ENCODE data around the gene KLHL18. TPM values are rescaled to one million over a fixed set of nuclear protein-coding genes. Genes with fewer than 3 reads are reported as not detected.
A peak's percentile ranks its signal among the peaks of the same experiment; 100 is the strongest.

KLHL18 gene
- total RNA-seq, 1 donor from 2014 or later, result 36.6 TPM

DNA sequence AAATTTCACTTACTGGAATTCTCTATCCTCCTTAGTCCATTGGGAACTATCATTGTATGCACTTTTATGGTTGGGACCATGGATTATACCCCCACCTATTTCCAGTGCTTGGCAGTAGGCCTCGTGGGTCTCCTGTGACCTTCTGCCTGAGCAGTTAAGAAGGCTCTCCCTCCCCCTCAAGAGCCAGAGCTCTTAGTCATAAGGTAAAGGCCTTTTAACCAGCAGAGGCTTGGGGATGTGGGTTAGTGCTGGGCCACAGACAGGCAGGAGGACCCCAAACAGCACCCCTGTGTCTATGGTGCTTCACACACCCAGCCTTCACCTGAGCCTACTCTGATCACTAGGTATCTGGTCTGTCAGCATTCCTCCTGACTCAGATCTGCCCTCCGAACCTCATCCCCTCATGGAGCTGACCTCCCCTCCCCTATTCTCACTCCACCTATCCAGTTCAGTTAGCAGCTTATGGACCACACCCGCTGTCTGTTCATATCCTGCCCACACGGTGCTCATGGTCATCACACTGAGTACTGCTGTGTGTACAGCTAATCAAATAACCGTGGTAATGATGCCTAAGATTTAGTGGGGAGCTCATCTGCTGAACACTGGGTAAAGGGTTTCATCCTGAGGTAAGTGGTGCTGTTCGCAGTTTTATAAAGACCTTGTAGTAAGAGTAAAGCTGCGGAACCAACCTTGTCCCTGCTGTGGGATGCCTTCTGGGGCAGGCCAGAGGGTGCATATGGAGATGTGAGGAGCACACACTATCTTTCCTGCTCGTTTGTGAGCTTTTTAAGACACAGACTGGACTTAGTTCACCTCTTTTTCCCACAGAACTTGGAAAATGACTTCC, 40.9 kb downstream of the KLHL18 start:
- ATAC-seq (ENCODE audit: low read depth), result no peak
- no peak for DNase-seq
- Mint-ChIP-seq H3K36me3 (ENCODE audit: low read depth) (peaks cover 75% of the 10 kb centered on the region), H3K9me3 (no peaks in the 10 kb centered on the region), H3K4me1 (no peaks in the 10 kb centered on the region), H3K27me3 (no peaks in the 10 kb centered on the region), H3K4me3 (no peak overlapping the region), H3K27ac (peak overlapping the region; percentile 36)
- ChIA-PET POLR2A (no interaction called here), CTCF (interaction anchor here (0.6 to 1.8 kb wide), 16 partner anchors 9 to 618 kb away, joined by 3 to 26 read pairs (median 3); partner anchors contain the start of gene SETD2)
- TF ChIP-seq, protein P1, sequence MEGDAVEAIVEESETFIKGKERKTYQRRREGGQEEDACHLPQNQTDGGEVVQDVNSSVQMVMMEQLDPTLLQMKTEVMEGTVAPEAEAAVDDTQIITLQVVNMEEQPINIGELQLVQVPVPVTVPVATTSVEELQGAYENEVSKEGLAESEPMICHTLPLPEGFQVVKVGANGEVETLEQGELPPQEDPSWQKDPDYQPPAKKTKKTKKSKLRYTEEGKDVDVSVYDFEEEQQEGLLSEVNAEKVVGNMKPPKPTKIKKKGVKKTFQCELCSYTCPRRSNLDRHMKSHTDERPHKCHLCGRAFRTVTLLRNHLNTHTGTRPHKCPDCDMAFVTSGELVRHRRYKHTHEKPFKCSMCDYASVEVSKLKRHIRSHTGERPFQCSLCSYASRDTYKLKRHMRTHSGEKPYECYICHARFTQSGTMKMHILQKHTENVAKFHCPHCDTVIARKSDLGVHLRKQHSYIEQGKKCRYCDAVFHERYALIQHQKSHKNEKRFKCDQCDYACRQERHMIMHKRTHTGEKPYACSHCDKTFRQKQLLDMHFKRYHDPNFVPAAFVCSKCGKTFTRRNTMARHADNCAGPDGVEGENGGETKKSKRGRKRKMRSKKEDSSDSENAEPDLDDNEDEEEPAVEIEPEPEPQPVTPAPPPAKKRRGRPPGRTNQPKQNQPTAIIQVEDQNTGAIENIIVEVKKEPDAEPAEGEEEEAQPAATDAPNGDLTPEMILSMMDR (IDR thresholded peaks at IDR 0.05), result no peak
- intact Hi-C loops (cut with micrococcal nuclease), result loop anchor here (1.0 to 10.0 kb wide), 9 partner anchors 41 to 618 kb away; partner anchors contain the start of genes KIF9, KLHL18 and SETD2

DNA sequence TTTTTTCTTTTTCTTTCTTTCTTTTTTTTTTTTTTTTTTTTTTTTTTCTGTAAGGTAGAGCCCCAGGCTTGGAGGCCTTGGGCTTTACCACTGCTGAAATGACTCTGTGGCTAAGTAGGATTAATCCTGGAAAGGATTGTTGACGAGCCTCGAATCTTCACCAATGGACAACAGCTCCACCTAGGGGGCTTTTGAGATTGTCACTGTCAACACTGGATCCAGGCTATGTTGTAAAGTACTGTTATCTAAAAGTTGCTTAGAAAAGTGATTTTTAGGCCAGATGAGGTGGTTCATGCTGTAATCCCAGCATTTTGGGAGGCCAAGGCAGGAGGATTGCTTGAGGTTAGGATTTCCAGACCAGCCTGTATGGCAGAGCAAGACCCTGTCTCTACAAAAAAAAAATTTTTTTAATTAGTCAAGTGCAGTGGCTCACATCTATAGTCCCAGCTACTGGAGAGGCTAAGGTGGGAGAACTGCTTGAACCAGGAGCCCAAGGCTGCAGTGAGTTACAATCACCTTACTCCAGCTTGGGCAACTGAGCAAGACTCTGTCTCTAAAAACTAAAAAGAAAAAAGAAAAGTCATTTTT, 41.6 kb downstream of the KLHL18 start:
- Mint-ChIP-seq H3K4me1 (no peaks in the 10 kb centered on the region), H3K4me3 (no peak overlapping the region), H3K27me3 (no peaks in the 10 kb centered on the region), H3K36me3 (ENCODE audit: low read depth) (peaks cover 76% of the 10 kb centered on the region), H3K27ac (no peak overlapping the region), H3K9me3 (no peaks in the 10 kb centered on the region)
- DNase-seq, result no peak
- peak; percentile 65 for ATAC-seq (ENCODE audit: low read depth)
- POLR2A ChIA-PET, result no interaction called here
- intact Hi-C loops (cut with micrococcal nuclease), result loop anchor here (1.0 to 10.0 kb wide), 8 partner anchors 42 to 619 kb away; partner anchors contain the start of genes KIF9, KLHL18 and SETD2
- CTCF ChIA-PET, result interaction anchor here (0.6 to 1.8 kb wide), 14 partner anchors 10 to 618 kb away, joined by 3 to 26 read pairs (median 3); partner anchors contain the start of gene SETD2
- TF ChIP-seq, protein P1 (IDR thresholded peaks at IDR 0.05), result peak; percentile 56

DNA sequence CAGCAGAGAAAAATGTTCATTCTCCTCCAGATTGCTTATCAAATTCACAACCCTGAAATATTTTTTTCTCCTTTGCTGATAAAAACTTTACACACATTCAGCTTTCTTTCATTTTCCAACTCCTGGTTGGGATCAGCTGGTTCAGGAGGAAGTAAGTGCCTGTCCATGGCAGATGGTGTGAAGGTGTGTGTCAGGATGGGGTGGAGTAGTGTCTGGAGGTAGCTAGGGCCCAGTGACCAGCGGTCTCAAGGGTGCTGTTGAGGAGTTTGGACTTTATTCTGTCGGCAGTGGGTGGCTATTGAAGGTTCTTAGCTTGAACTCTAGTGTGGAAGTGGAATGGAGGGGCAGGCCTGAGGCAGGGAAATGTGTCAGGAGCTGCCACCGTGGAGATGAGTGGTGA, 51.2 kb downstream of the KLHL18 start:
- TF ChIP-seq, protein P1 (IDR thresholded peaks at IDR 0.05), result no peak
- ChIA-PET POLR2A (no interaction called here), CTCF (no interaction called here)
- intact Hi-C loops (cut with micrococcal nuclease), result no loop called here
- H3K36me3 Mint-ChIP-seq (ENCODE audit: low read depth), result peaks cover 90% of the 10 kb centered on the region
- H3K4me3 Mint-ChIP-seq, result no peak overlapping the region
- no peak for ATAC-seq (ENCODE audit: low read depth)
- no peaks in the 10 kb centered on the region for H3K4me1 Mint-ChIP-seq
- H3K27me3 Mint-ChIP-seq, result no peaks in the 10 kb centered on the region
- H3K27ac Mint-ChIP-seq, result no peak overlapping the region
- no peak for DNase-seq
- H3K9me3 Mint-ChIP-seq, result no peaks in the 10 kb centered on the region

DNA sequence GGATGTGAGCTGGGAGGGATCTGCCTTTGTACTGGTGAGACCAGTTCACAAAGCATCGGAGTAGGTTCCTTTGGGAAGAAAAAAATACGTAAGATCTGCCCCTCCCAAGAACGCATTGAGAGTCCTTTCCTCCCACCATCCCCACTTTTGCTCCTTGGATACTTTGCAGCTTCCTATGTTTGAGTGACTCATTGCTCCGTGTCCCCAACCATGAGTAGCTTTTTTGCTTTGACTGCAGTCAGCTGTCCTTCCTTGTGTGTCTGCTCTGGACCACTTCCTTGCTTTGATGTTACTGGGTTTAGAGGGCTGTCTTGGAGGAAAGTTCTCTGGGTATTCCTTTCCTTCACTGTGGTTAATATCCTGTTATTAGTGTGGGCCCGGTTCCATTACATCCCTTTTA, 54.9 kb downstream of the KLHL18 start:
- H3K36me3 Mint-ChIP-seq (ENCODE audit: low read depth), result peaks cover 91% of the 10 kb centered on the region
- no peak for ATAC-seq (ENCODE audit: low read depth)
- H3K9me3 Mint-ChIP-seq, result no peaks in the 10 kb centered on the region
- no peak overlapping the region for H3K27ac Mint-ChIP-seq
- POLR2A ChIA-PET, result no interaction called here
- CTCF ChIA-PET, result no interaction called here
- DNase-seq, result no peak
- TF ChIP-seq, protein P1 (IDR thresholded peaks at IDR 0.05), result no peak
- no peaks in the 10 kb centered on the region for H3K4me1 Mint-ChIP-seq
- no peaks in the 10 kb centered on the region for H3K27me3 Mint-ChIP-seq
- intact Hi-C loops (cut with micrococcal nuclease), result no loop called here
- H3K4me3 Mint-ChIP-seq, result no peak overlapping the region

DNA sequence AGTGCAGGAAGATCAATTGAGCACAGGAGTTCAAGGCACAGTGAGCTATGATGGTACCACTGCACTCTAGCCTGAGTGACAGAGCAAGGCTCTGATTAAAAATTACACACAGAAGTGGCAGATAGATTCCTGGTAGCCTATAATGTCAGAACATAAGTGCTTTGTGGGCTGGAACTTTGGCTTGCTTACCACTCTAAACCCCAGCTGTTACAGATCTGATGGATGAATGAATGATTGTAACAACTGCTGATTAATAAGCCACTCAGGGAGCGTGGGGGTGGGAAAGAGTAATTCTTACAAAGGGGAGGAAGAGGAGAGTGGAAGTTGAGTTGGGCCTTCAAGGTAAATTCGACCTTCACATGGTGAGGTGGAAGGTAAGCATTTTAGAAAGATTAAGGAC, 57.2 kb downstream of the KLHL18 start:
- no peak for DNase-seq
- H3K4me1 Mint-ChIP-seq, result peaks cover 2% of the 10 kb centered on the region
- H3K4me3 Mint-ChIP-seq, result no peak overlapping the region
- H3K27ac Mint-ChIP-seq, result no peak overlapping the region
- ChIA-PET CTCF (no interaction called here), POLR2A (no interaction called here)
- H3K9me3 Mint-ChIP-seq, result no peaks in the 10 kb centered on the region
- H3K27me3 Mint-ChIP-seq, result no peaks in the 10 kb centered on the region
- TF ChIP-seq, protein P1 (IDR thresholded peaks at IDR 0.05), result no peak
- intact Hi-C loops (cut with micrococcal nuclease), result no loop called here
- ATAC-seq (ENCODE audit: low read depth), result no peak
- H3K36me3 Mint-ChIP-seq (ENCODE audit: low read depth), result peaks cover 92% of the 10 kb centered on the region
